HG03196 (cell line): ENCODE data around the gene PIN1.

Experiments used
- ATAC-seq: cut with Tn5 transposase; IDR thresholded peaks from one replicate; pipeline ENCODE4 v1.9.1; 2021; ENCODE audit not compliant: unreplicated experiment

The PIN1 gene

GRCh38 chr19:9883231-9883758, 48.2 kb downstream of the PIN1 start:
- ATAC-seq, result no peak

GRCh38 chr19:9883764-9884163, 48.6 kb downstream of the PIN1 start:
- no peak for ATAC-seq

GRCh38 chr19:9885077-9885552, 50.0 kb downstream of the PIN1 start:
- no peak for ATAC-seq

- no peak for ATAC-seq
Measured at GRCh38 chr19:9891609-9892373, 56.7 kb downstream of the PIN1 start.
